Neural progenitor cell (in vitro differentiated cells): ENCODE results near the gene CSE1L. TPM values are rescaled to one million over a fixed set of nuclear protein-coding genes. Genes with fewer than 3 reads are reported as not detected.

Experiments
- DNase-seq: peaks from one replicate; pipeline ENCODE4 v3.0.0-alpha.2; 2016; ENCODE audit warnings: low spot score
- H2AFZ ChIP-seq: fragments of 200-600 bp; sonication (generic); replicated peaks from 2 replicates; pipeline ENCODE4 v1.6.1; 2016; ENCODE audit warnings: antibody characterized with exemption
- H3F3A ChIP-seq: fragments of 200-600 bp; sonication (generic); 2 replicates; pipeline ENCODE4 v1.6.1; 2016; ENCODE audit warnings: antibody characterized with exemption, low read depth
- H3K27ac ChIP-seq: fragments of 200-600 bp; sonication (generic); 2 replicates; pipeline ENCODE4 v1.5.1; 2016; ENCODE audit warnings: mild to moderate bottlenecking
- H3K27me3 ChIP-seq: fragments of 200-600 bp; sonication (generic); 2 replicates; pipeline ENCODE4 v1.6.1; 2016; ENCODE audit warnings: mild to moderate bottlenecking, moderate library complexity
- H3K36me3 ChIP-seq: fragments of 200-600 bp; sonication (generic); 2 replicates; pipeline ENCODE4 v1.5.1; 2016
- H3K4me1 ChIP-seq: fragments of 200-600 bp; sonication (generic); 2 replicates; pipeline ENCODE4 v1.6.1; 2016; ENCODE audit warnings: mixed run types
- H3K4me2 ChIP-seq: fragments of 200-600 bp; sonication (generic); 2 replicates; pipeline ENCODE4 v1.6.1; 2016
- H3K4me3 ChIP-seq: fragments of 200-600 bp; sonication (generic); 2 replicates; pipeline ENCODE4 v1.5.1; 2016
- H3K79me2 ChIP-seq: fragments of 200-600 bp; sonication (generic); 2 replicates; pipeline ENCODE4 v1.6.1; 2016; ENCODE audit warnings: low read depth
- H3K9ac ChIP-seq: fragments of 200-600 bp; sonication (generic); 2 replicates; pipeline ENCODE4 v1.6.1; 2016
- H3K9me3 ChIP-seq: fragments of 200-600 bp; sonication (generic); 2 replicates; pipeline ENCODE4 v1.5.1; 2016; ENCODE audit warnings: low read depth
- H4K20me1 ChIP-seq: fragments of 200-600 bp; sonication (generic); 2 replicates; pipeline ENCODE4 v1.6.1; 2016; ENCODE audit warnings: low read depth
- H3K27ac Mint-ChIP-seq: 3 replicates; pipeline ENCODE4 v1.8.0; 2021; ENCODE audit warnings: mixed read lengths
- H3K27me3 Mint-ChIP-seq: 2 replicates; pipeline ENCODE4 v1.8.0; 2022; ENCODE audit warnings: low read depth, mild to moderate bottlenecking, inconsistent platforms, moderate library complexity, mixed read lengths; ENCODE audit not compliant: insufficient read depth
- H3K36me3 Mint-ChIP-seq: 3 replicates; pipeline ENCODE4 v1.8.0; 2021; ENCODE audit warnings: mixed read lengths
- H3K4me1 Mint-ChIP-seq: 3 replicates; pipeline ENCODE4 v1.8.0; 2021; ENCODE audit warnings: mixed read lengths
- H3K4me3 Mint-ChIP-seq: 3 replicates; pipeline ENCODE4 v1.8.0; 2021; ENCODE audit warnings: mild to moderate bottlenecking, moderate library complexity, mixed read lengths
- H3K9me3 Mint-ChIP-seq: 3 replicates; pipeline ENCODE4 v1.8.0; 2020; ENCODE audit warnings: mixed read lengths
- EZH2 ChIP-seq: fragments of 200-600 bp; sonication (generic); IDR thresholded peaks from 2 replicates; pipeline ENCODE4 v1.6.1; 2017; ENCODE audit warnings: antibody characterized with exemption, mild to moderate bottlenecking, moderate library complexity
- EZH2phosphoT487 ChIP-seq: fragments of 200-600 bp; sonication (generic); IDR thresholded peaks from 2 replicates; pipeline ENCODE4 v1.6.1; 2017; ENCODE audit warnings: antibody characterized with exemption
- small RNA-seq: library from RNA; depleted of rRNA; stranded (forward); fragments of <200 nt; gene quantifications from one replicate; pipeline ENCODE3, GENCODE V24; 2015
- total RNA-seq: library from RNA; depleted of rRNA; stranded (reverse); fragments of >200 nt; gene quantifications from 2 replicates; pipeline ENCODE4 v1.2.3, GENCODE V29; 2015; ENCODE audit warnings: low replicate concordance
- TF ChIP-seq, protein P1 (sequence below): fragments of 200-600 bp; sonication (generic); IDR thresholded peaks from 2 replicates; pipeline ENCODE4 v1.5.1; 2017; ENCODE audit warnings: antibody characterized with exemption, mild to moderate bottlenecking

CSE1L gene
- total RNA-seq, 1 donor from 2014 or later, result 348 TPM

DNA sequence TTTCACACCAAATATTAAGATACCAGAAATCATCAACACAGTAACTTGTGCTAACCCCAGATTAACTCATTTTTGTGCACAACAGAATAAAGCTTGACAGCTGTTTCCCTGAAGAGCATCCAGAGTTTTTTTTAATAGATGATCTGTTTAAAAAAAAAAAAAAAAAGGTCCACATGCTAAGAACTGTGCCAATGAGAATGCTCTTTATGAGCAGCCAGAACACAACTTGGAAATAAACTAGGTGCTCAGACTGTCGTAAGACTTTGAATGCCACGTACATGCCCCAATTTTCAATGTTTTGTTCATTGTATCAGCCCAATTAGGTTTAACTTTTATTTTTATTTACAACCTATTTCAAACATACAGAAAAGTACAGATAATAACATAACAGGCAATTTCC is 94.7 kb downstream of the CSE1L start:
- no peak overlapping the region for H3K4me3 Mint-ChIP-seq
- Histone ChIP-seq H3K27me3 (no peaks in the 10 kb centered on the region), H3K4me3 (no peak overlapping the region), H3K27ac (no peak overlapping the region), H3K9ac (no peak overlapping the region), H4K20me1 (peaks cover 9% of the 10 kb centered on the region), H3K36me3 (no peaks in the 10 kb centered on the region), H2AFZ (no peak overlapping the region), H3K9me3 (no peaks in the 10 kb centered on the region), H3F3A (peaks cover under 1% of the 10 kb centered on the region), H3K4me1 (no peaks in the 10 kb centered on the region), H3K79me2 (peaks cover 24% of the 10 kb centered on the region), H3K4me2 (no peak overlapping the region)
- H3K9me3 Mint-ChIP-seq, result no peaks in the 10 kb centered on the region
- no peak overlapping the region for H3K27ac Mint-ChIP-seq
- DNase-seq, result no peak
- H3K36me3 Mint-ChIP-seq, result peaks cover 17% of the 10 kb centered on the region
- no peaks in the 10 kb centered on the region for H3K27me3 Mint-ChIP-seq
- no peaks in the 10 kb centered on the region for H3K4me1 Mint-ChIP-seq
- TF ChIP-seq, protein P1, sequence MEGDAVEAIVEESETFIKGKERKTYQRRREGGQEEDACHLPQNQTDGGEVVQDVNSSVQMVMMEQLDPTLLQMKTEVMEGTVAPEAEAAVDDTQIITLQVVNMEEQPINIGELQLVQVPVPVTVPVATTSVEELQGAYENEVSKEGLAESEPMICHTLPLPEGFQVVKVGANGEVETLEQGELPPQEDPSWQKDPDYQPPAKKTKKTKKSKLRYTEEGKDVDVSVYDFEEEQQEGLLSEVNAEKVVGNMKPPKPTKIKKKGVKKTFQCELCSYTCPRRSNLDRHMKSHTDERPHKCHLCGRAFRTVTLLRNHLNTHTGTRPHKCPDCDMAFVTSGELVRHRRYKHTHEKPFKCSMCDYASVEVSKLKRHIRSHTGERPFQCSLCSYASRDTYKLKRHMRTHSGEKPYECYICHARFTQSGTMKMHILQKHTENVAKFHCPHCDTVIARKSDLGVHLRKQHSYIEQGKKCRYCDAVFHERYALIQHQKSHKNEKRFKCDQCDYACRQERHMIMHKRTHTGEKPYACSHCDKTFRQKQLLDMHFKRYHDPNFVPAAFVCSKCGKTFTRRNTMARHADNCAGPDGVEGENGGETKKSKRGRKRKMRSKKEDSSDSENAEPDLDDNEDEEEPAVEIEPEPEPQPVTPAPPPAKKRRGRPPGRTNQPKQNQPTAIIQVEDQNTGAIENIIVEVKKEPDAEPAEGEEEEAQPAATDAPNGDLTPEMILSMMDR, result no peak
- no peak for TF ChIP-seq EZH2phosphoT487
- no peak for TF ChIP-seq EZH2

Small RNAs within 50 kb of the gene (small RNA-seq; reads per million reads assigned to genes)
- gene SNAP23P1, result not detected

Other genes starting within 250 kb of the CSE1L start
- gene PREX1, start 218.3 kb upstream of the CSE1L start, total RNA-seq, result 4.5 and 13.4 TPM in 2 replicates
- 13.9 and 16.6 TPM in 2 replicates for gene ARFGEF2, start 124.6 kb upstream of the CSE1L start, total RNA-seq
- 80.6 and 96.0 TPM in 2 replicates for gene STAU1, start 142.0 kb downstream of the CSE1L start, total RNA-seq
- gene DDX27, start 173.1 kb downstream of the CSE1L start, total RNA-seq, result 27.3 and 29.1 TPM in 2 replicates
- gene ZNFX1, start 231.7 kb downstream of the CSE1L start, total RNA-seq, result 6.3 and 6.9 TPM in 2 replicates